LNCAP (cell line): ENCODE results near the gene HNRNPH2.

ENCODE experiments used
- CTCF ChIP-seq: fragments of 450-650 bp; IDR thresholded peaks from 2 replicates; pipeline ENCODE4 v1.5.1; 2017; ENCODE audit warnings: mild to moderate bottlenecking

Gene HNRNPH2

GRCh38 chrX:101388604-101389003, 19.4 kb upstream of the HNRNPH2 start:
- no peak for TF ChIP-seq CTCF

GRCh38 chrX:101390664-101391525, 17.1 kb upstream of the HNRNPH2 start, which contains the start of gene RPL36A:
Gene RPL36A, plus strand, starts transcription at chrX:101391011. Its CDS starts 33 bp downstream, at chrX:101391044.
- TF ChIP-seq CTCF: peak; percentile 67

- TF ChIP-seq CTCF: no peak
Measured at GRCh38 chrX:101391831-101392230, 16.2 kb upstream of the HNRNPH2 start.

- TF ChIP-seq CTCF: no peak
Measured at GRCh38 chrX:101393530-101394305, 14.3 kb upstream of the HNRNPH2 start.

GRCh38 chrX:101394372-101394771, 13.7 kb upstream of the HNRNPH2 start:
- TF ChIP-seq CTCF: no peak

- no peak for TF ChIP-seq CTCF
Measured at GRCh38 chrX:101395789-101396188, 12.2 kb upstream of the HNRNPH2 start.

- TF ChIP-seq CTCF: no peak
Measured at GRCh38 chrX:101397779-101398178, 10.2 kb upstream of the HNRNPH2 start.
